Measurements from ENCODE around the gene SYTL3.

- no peak for TF ChIP-seq POLR2AphosphoS5 (IDR thresholded peaks at IDR 0.05; ENCODE audit: low read depth, low read length)
- TF ChIP-seq POLR2A (IDR thresholded peaks at IDR 0.05; ENCODE audit: low read depth, low read length): no peak
These were observed 58.0 kb downstream of the SYTL3 start for GRCh38 chr6:158707821-158708195.
